Mesenteric fat pad (tissue), 1 donor: Measurements from ENCODE around the gene POLE2. TPM values are rescaled to one million over a fixed set of nuclear protein-coding genes. Genes with fewer than 3 reads are reported as not detected.
A peak's percentile ranks its signal among the peaks of the same experiment; 100 is the strongest.
"Not testable (repeated sequence)": the region's sequence is repeated elsewhere in the genome, so short reads cannot be mapped to it uniquely, and the experiment has no call there.

Experiments used
- DNase-seq: peaks from one replicate; pipeline ENCODE4 v3.0.0-alpha.2; 2020; ENCODE audit warnings: low spot score
- total RNA-seq: library from RNA; stranded (reverse); fragmentation: NEBNext Ultra II Directional; extraction: Animal tissue kit (Norgen Biotek cat#: 25700); gene quantifications from one replicate; pipeline ENCODE4 v1.2.1, GENCODE V29; 2021
- donor health status: DM: yes; HTN: yes; CAD: no.

Gene POLE2
- total RNA-seq, 1 donor from 2014 or later = 0.96 TPM

GRCh38 chr14:49620182-49621113 is 67.6 kb downstream of the POLE2 start, which contains the start of the genes MGAT2 and RPL36AL:
Gene MGAT2 (plus strand): TSS chr14:49620799. CDS start chr14:49621269, 470 bp downstream.
Gene RPL36AL (minus strand): TSS chr14:49620626. CDS start chr14:49619104, 1,522 bp downstream.
- DNase-seq = peak; percentile 100

DNA sequence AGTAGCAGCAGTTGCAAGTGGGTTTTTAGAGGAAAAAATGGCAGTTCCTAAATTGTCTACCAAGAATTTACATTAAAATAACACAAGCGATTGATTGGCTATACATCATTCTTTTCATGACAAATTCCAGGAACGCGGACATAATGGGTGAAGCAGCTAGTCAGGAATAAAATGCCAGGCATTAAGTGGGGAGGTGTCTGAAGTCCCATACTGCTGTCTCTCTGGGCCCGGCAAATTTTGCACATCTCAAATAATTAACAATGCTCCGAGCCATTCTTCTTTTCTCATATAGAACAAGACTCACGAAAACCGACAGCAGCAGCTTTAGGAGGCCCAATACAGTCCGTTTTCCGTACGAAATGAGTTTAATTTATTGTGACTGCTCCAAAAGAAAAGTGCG is 68.3 kb downstream of the POLE2 start:
- DNase-seq = no peak

DNA sequence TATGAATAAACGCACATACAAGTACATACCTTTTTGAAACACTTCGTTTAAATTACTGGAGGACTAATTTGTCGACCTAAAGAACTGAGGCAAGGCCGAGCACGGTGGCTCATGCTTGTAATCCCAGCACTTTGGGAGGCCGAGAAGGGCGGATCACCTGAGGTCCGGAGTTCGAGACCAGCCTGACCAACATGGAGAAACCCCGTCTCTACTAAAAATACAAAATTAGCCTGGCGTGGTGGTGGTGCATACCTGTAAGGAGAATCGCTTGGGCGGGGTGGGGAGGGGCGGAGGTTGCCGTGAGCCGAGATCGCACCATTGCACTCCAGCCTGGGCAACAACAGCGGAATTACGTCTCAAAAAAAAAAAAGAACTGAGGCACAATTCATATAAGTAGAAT is 68.7 kb downstream of the POLE2 start:
- not testable (repeated sequence) for DNase-seq

DNA sequence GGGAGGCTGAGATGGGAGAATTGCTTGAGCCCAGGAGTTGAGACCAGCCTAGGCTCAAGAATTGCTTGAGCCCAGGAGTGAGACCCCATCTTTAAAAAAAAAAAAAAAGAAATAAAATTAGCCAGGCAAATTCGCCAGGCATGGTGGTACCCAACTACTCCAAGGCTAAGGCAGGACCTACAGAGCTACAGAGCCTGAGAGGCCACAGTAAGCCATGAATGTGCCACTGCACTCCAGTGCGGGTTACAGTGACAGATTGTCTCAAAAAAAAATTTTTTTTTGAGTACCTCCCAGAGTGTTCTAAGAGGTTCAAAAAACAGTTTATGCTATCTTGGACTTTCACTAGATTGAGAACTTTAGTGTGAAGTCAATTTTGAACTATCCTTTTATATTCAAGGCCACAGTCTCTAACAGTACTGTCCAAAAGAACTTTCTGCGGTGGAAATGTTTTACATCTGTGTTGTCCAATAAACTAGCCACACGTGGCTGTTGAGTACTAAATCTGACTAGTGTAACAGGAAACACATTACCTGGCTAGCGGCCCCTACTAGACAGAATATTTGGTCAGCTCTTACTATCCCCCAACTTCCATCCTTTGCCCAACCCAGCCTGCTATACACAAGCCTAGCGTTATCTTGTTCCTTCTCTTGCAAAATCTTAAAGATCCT is 70.0 kb downstream of the POLE2 start:
- no peak for DNase-seq

DNA sequence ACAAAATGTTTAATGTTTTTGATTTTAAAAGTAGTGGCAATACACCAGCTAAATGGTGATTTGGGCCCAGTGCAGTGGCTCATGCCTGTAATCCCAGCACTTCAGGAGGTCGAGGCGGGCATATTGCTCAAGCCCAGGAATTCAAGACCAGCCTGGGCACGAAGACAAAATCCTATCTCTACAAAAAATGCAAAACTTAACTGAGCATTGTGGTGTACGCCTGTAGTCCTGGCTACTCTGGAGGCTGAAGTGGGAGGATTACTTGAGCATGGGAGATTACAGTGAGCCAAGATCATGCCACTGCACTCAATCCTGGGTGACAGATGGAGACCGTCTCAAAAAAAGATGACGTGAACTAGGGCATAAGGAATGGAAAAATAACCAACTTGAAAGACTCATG is 72.2 kb downstream of the POLE2 start:
- DNase-seq = no peak

GRCh38 chr14:49614196-49614595 is 73.8 kb downstream of the POLE2 start:
- no peak for DNase-seq

DNA sequence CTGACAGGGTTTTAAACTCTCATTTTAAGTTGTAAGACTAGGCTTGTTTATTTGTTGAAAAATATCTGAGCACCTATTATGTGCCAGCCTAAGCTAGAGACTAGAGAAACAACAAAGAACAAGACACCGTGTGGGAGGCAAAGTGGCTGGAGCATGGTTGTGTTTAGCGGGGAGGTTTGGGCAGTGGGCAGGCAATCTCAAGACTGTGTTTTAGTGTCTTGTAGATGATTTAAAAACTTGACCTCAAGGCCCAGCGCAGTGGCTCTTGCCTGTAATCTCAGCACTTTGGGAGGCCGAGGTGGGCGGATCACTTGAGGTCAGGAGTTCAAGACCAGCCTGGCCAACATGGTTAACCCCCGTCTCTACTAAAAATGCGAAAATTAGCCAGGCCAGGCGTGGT is 75.3 kb downstream of the POLE2 start:
- DNase-seq = no peak

- DNase-seq = no peak
Observed at GRCh38 chr14:49612251-49612650, 75.8 kb downstream of the POLE2 start.

DNA sequence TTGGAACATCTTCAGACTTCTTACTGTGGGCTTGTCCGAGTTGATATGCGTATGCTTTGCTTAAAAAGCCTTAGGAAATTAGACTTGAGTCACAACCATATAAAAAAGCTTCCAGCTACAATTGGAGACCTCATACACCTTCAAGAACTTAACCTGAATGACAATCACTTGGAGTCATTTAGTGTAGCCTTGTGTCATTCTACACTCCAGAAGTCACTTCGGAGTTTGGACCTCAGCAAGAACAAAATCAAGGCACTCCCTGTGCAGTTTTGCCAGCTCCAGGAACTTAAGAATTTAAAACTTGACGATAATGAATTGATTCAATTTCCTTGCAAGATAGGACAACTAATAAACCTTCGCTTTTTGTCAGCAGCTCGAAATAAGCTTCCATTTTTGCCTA is 80.4 kb downstream of the POLE2 start:
- no peak for DNase-seq

DNA sequence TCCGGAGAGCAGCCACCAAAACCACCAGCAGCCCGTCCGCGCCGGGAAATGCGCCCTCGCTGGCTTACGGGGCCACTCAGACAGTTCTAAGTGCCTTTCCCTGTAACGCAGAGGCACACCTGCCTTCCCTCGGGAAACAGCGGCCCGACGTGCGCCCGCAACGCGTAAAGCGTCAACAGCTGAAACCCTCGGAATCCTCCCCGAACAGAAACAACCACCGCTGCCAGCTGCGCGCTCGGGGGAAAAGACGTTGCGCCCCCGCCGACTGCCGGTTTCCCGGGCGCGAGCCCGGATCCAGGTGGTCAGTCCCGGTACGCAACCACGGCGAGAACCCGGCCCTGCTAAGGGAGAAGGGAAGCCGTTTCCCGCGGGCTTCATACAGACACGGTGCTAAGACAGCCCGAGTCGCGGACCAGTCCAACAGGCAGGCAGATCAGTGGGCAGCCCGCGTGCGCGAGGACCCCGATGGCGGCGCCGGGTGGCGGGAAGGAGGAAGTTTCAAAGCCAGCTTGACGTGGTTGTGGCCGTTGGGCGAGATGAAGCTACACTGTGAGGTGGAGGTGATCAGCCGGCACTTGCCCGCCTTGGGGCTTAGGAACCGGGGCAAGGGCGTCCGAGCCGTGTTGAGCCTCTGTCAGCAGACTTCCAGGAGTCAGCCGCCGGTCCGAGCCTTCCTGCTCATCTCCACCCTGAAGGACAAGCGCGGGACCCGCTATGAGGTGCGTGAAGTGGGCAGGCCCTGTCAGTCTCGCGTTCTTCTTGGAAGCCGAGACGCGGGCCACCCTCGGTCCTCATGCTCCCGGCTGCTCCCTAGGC is 89.3 kb downstream of the POLE2 start, which contains the start of gene LRR1:
Gene LRR1, plus strand, starts transcription at position 456 of the 816 bp plus-strand sequence. Its CDS starts 81 bp downstream, at position 537.
- peak; percentile 96 for DNase-seq

DNA sequence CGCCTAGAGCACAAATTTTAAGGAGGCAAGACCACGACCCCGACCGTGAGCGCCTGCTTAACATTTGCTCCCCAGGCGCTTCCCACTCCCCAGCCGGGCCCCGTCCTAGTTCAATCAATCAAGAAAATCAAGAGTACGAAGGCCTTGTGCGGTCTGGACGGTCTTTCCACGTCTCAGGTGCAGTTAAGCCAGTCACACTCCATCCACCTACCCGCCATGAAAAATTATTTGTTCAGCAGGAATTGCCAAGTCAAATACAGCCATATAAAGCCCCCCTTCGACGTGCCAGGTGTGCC is 89.9 kb downstream of the POLE2 start:
- no peak for DNase-seq

- DNase-seq = no peak
Observed at GRCh38 chr14:49594347-49595091, 93.5 kb downstream of the POLE2 start.

Other genes with a start within 250 kb of the POLE2 start
- gene RPS29, start 101.8 kb downstream of the POLE2 start, total RNA-seq = 1,006 TPM
- gene LRR1, start 89.3 kb downstream of the POLE2 start, total RNA-seq = 12.0 TPM
- 138 TPM for gene RPL36AL, start 67.6 kb downstream of the POLE2 start, total RNA-seq
- 36.5 TPM for gene MGAT2, start 67.4 kb downstream of the POLE2 start, total RNA-seq
- gene DNAAF2, start 53.0 kb downstream of the POLE2 start, total RNA-seq = 7.5 TPM
- 7.8 TPM for gene KLHDC1, start 4.9 kb upstream of the POLE2 start, total RNA-seq
- gene KLHDC2, start 79.9 kb upstream of the POLE2 start, total RNA-seq = 52.9 TPM
- gene NEMF, start 164.6 kb upstream of the POLE2 start, total RNA-seq = 72.0 TPM
- gene ARF6, start 204.9 kb upstream of the POLE2 start, total RNA-seq = 61.5 TPM